Ecto neural progenitor cell (in vitro differentiated cells): ENCODE results near the gene PATL2.
"Not testable (repeated sequence)": the region's sequence is repeated elsewhere in the genome, so short reads cannot be mapped to it uniquely, and the experiment has no call there.

Experiments used
- DNase-seq: peaks from one replicate; pipeline ENCODE4 v3.0.0-alpha.2; 2018; ENCODE audit warnings: low spot score

Gene PATL2

DNA sequence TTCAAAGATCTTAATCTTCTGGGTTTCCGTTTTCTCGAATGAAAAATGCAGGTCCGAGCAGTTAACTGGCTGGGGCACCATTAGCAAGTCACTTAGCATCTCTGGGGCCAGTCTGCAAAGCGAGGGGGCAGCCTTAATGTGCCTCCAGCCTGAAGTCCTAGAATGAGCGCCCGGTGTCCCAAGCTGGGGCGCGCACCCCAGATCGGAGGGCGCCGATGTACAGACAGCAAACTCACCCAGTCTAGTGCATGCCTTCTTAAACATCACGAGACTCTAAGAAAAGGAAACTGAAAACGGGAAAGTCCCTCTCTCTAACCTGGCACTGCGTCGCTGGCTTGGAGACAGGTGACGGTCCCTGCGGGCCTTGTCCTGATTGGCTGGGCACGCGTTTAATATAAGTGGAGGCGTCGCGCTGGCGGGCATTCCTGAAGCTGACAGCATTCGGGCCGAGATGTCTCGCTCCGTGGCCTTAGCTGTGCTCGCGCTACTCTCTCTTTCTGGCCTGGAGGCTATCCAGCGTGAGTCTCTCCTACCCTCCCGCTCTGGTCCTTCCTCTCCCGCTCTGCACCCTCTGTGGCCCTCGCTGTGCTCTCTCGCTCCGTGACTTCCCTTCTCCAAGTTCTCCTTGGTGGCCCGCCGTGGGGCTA lies at the start of gene PATL2, which contains the start of gene B2M:
Gene PATL2 (minus strand): TSS at position 228 of the 647 bp plus-strand sequence. CDS start 34,833 bp downstream, outside the sequence.
Gene B2M (plus strand): TSS at position 422 of the 647 bp plus-strand sequence. CDS start 30 bp downstream, at position 452.
- DNase-seq = peak; percentile 97

- no peak for DNase-seq
Measured at GRCh38 chr15:44753345-44753744, 42.2 kb upstream of the PATL2 start.

DNA sequence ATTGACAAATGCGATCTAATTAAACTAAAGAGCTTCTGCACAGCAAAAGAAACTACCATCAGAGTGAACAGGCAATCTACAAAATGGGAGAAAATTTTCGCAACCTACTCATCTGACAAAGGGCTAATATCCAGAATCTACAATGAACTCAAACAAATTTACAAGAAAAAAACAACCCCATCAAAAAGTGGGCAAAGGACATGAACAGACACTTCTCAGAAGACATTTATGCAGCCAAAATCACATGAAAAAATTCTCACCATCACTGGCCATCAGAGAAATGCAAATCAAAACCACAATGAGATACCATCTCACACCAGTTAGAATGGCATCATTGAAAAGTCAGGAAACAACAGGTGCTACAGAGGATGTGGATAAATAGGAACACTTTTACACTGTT lies 32.3 kb upstream of the PATL2 start:
- not testable (repeated sequence) for DNase-seq

GRCh38 chr15:44739222-44739847 lies 28.2 kb upstream of the PATL2 start:
- DNase-seq = not testable (repeated sequence)

DNA sequence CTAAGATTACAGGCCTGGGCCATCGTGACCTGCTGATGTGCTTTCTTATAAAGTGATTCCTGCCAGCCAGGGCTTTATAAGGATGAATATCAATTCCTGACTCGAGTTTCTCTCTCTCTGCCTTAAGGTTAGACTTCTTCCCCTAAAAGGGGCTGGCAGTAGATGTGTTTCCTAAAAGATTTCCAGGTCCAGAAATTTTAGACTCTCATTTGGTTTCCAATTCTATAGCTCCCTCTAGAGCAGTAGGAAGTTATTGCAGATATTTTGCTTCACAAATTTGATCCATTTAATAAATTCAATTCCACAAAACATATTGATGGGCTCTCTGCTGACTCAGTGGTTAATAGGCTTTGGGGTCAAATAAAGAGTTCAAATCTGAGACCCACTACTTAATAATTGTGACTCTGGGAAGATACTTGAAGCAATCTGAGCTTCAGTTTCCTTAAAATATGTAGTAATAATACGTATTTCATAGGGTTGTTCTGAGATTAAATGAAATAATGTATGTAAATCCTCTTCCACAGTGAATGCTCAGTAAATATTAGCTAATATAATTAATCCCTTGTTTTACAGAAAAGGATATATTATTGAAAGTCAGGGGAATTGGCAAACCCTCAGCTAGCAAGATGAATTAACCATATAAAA lies 27.3 kb upstream of the PATL2 start:
- no peak for DNase-seq

DNA sequence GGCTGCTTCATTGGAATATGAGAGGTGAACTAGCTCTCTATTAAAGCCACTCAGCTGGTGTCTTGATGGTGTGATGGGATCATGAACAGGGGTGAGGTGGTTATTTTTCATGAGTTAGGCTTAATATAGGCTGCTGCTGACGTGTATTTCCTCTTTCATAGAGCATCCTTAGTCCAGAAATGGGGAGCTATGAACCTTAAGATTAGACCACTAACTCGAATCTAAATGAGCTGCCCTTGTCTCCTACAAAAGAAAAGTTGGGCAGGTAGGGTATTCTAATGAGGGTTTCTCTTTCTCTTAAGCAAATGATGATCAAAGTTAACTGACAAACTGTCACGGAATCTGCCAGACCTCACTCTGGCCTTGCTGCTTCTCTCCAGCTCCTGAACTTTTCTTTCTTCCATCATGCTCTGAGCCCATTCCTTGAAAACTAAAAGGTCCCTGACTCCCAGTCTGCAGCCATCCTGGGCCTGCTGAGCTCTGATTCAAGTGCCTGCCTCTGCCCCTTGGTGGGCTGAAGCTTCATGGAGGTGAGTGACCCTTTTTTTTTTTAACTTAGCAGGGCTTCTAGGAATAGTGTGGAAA lies 25.1 kb upstream of the PATL2 start, which contains the start of gene TRIM69:
Gene TRIM69 (plus strand): TSS at position 348 of the 585 bp plus-strand sequence. CDS start 177 bp downstream, at position 525.
- DNase-seq = no peak

DNA sequence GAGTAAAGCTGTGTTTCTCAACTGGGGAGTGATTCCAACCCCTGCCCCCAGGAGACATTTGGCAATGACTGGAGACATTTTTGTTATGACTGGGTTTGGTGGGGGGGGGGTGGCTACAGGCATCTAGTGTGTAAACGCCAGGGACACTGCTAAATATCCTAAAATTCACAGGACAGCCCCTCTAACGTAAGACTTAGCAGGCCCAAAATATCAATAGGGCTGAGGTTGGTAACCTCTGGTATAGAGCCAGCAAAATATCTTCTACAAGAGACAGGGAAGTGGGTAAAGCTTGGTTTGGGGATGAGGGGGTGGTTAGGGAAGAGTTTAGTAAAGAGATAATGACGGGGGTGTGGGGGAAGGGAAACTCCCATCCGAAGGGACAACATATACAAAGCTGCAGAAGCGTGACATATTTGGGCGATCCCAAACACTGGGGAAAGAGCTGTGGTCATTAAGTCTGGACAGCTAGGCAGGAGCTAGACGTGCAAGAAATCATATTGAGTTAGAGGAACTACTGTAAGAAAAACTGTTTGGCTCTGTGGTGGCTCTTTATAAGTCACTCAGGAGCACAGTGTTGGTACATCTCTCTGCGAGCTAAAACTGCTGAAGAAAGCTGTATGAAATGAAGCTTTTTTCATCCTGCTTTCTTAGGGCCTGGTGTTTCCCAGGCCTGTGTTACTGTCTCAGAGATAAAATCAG lies 24.5 kb upstream of the PATL2 start:
- DNase-seq = no peak

- DNase-seq = no peak
Measured at GRCh38 chr15:44734839-44735481, 23.8 kb upstream of the PATL2 start.

DNA sequence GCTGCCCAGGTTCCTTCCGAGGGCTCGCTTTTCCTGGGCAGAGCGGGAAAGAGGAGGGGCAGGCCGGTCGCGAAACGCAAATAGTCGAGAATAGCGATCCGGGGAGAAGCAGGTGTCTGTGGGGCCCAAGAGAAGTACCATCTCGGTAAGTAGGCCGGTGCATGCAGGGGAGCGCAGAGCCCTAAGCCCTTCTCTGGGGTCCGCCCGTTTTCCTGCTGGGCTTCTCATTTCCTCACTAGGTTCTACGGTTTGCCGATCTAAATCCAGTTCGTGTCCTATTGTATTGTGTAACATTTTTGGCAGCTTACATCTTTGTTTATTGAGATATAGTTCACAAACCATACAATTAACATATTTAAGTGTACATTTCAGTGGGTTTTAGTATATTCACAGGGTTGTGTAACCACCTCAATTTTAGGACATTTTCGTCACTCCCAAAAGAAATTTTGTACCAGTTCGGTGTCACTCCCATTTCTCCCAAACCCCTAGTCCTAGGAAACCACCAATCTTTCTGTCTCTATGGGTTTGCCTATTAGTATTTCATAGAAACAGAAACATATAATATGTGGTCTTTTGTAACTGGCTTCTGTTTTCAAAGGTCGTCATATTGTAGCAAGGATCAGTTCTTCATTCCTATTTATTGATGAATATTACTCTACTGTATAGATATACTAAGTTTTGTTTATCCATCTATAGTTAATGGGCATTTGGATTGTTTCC lies 18.4 kb upstream of the PATL2 start:
- no peak for DNase-seq

DNA sequence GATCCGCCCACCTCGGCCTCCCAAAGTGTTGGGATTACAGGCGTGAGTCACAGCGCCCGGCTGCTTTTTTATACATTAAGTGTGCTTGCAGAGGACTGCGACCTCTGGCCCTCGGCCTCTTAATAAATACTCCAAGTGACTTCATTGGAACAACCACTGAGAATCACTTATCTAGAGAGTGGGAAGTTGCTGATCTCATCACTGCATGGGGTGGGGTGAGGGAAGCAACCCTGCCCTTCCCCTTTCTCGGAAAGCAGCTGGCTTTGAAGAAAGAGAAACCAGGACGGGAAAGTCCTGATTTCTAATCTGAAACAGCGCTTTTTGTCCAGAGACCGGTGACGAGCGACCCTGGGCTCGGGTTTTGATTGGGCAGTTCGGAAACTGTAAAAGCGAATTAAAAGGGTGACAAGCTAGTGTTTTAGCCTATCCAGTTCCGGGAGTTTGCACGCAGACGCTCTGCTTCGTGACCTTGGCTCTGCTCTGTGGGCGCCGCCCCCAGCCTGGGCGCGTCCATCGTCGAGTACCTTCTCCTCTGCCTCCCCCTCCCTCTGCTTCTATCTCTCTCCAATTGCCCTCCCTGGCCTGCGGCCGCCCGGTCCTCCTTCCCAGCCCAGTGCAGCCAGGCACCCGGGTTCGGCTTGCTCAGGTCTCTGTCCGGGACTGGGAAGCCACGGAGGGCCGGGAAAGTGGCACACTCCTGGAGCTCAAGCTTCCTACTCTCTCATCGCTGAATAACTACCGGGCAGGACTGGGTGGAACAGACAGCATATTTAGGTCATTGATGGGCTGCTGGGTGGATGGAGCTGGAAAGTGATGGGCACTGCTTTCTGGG lies 17.7 kb upstream of the PATL2 start:
- DNase-seq = peak; percentile 86

DNA sequence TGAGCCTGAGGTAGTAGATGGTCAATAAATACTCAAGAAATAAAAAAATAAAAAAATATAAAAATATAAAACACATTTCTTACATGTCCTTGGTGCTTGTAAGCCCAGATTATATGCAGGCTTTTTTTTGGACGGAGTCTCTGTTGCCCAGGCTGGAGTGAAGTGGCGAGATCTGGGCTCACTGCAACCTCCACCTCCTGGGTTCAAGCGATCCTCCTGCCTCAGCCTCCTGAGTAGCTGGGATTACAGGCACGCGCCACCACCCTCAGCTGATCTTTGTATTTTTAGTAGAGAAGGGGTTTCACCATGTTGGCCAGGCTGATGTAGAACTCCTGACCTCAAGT lies 17.1 kb upstream of the PATL2 start:
- DNase-seq = not testable (repeated sequence)

DNA sequence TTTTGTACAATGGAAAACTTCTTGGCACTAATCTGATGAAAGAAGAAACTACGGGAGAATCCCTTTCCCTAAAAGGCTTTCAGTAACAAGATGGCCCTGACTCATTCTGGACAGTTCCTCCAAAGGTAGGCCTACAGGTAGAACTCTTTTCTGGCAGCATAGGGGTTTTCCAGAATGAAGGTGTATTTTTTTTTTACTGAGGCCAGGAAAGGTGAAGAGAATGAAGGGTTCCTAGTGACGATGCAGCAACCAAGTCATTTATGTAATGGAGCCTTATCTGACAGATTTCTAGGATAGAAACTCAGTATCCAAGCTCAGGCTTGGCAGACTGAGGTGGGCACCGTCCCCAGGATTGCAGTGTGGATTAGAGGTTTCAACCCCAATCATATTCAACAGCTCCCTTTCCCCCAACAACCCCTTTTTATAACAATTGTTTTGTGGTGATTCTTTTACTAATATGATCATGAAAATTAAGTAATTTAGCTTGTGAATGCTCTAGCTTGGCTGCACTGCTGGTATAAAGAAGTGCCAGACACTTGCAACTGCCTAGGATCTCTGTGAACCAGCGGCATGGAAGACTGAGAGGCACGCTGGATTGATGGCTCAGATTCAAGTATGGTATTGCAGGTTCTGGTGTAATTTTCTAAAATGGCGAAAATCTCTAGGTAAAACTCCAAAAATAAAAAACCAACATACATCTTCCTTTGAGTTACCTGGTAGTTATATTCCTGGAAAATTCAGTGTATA lies 16.5 kb upstream of the PATL2 start:
- DNase-seq = no peak

- no peak for DNase-seq
Measured at GRCh38 chr15:44726568-44727484, 15.7 kb upstream of the PATL2 start.

- DNase-seq = no peak
Measured at GRCh38 chr15:44726136-44726535, 15.0 kb upstream of the PATL2 start.

- DNase-seq = no peak
Measured at GRCh38 chr15:44722011-44722410, 10.9 kb upstream of the PATL2 start.

- no peak for DNase-seq
Measured at GRCh38 chr15:44720460-44721176, 9.5 kb upstream of the PATL2 start.

GRCh38 chr15:44720000-44720435 lies 8.9 kb upstream of the PATL2 start:
- not testable (repeated sequence) for DNase-seq
